NOMO-1 (cell line): ENCODE measurements around the gene CROCC2.

ENCODE experiments used
- DNase-seq, 2 experiments: peaks; one replicate each; lab custom pipeline; 2025; ENCODE audit not compliant: unreplicated experiment in 2 of 2; lab: John Stamatoyannopoulos, UW

The CROCC2 gene

GRCh38 chr2:241008711-241009121 is 102.6 kb downstream of the CROCC2 start:
- DNase-seq, result no peak

DNA sequence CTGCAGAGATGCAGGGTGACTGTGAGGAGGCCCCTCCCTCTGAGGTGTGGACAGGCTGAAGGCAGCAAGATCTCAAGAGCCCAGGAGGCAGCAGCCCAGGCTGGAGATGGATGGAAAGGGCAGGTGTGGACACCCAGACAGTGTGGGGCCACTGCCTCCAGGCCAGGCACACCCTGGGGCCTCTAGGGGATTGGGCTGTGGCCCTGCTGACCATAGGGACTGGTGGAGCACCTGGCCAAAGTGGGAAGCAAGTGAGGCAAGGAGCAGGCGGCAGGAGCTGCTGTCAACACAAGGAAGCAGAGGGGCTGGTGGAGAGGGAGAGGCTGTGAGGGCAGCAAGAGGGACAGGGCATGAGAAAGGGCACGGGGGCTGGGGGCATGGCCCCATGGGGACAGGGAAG is 103.1 kb downstream of the CROCC2 start:
- no peak for DNase-seq

GRCh38 chr2:241009601-241010530 is 103.7 kb downstream of the CROCC2 start:
- DNase-seq, result no peak

DNA sequence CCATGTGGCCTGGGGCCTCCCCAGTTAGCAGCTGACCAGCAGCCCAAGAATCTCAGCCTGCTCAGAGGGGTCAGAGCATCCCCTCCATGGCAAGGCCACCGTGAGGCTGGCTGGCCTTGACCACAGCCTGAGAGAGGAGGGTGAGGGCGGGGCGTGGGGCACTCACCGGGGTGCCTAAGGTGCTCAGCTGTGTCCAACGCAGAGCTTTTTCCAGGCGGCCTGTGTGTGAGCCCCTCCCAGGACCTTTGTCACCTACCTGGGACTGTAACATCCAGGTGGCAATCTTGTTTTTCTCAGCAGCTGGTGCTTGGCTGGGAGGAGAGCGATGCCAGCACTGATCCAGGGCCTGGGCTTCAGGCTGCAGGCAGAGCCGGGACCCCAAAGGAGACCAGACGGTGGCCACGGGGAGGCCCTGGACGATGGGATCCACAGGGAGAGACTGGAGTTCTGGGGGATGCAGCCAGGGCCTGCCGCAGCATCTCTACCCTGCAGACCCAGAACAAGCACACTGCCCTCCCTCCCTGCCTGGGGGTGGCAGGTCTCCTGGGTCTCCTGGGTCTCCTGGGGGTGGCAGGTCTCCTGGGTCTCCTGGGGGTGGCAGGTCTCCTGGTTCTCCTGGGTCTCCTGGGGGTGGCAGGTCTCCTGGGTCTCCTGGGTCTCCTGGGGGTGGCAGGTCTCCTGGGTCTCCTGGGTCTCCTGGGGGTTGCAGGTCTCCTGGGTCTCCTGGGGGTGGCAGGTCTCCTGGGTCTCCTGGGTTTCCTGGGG is 104.6 kb downstream of the CROCC2 start:
- no peak for DNase-seq

- DNase-seq, result no peak
Measured at GRCh38 chr2:241011296-241011600, 105.1 kb downstream of the CROCC2 start.

DNA sequence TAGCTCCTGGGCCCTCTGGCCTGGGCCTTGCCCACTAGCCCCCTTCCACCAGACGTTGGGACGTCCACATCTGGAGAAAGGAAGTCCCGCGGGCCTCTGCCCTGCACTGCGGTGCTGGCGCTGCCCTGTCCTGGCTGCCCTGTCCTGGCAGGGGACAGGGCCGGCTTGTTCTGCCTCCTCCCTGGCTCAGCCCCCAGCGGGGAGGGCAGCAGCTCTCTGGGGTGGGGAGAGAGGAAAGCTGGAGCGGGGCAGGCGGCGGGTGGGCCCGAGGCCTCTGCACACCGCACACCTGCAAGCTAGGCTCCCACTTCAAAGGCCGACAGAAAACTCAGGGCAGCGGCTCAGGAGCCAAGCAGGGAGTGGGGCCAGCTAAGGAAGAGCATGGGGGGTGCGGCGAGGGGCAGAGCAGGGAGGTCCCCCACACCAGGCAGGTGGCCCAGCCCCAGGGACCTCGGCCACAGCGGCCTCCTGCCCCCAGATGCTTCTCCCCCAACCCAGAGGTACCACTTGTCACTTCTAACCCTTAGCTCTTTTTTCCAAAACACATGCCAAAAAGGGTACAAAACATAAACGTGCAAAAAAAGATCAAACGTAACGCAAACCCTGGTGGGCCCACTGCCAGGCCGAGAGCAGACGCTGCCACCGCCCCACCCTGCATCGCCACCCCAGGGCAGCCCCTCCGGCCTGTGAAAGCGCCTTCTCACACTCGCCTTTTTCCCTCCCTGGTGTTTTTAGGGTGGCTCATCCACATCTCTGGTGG is 105.8 kb downstream of the CROCC2 start:
- no peak for DNase-seq

- DNase-seq, result no peak
Measured at GRCh38 chr2:241014224-241014623, 108.1 kb downstream of the CROCC2 start.

- DNase-seq, result no peak
Measured at GRCh38 chr2:241014764-241015163, 108.6 kb downstream of the CROCC2 start.

GRCh38 chr2:241015439-241015838 is 109.3 kb downstream of the CROCC2 start:
- no peak for DNase-seq

DNA sequence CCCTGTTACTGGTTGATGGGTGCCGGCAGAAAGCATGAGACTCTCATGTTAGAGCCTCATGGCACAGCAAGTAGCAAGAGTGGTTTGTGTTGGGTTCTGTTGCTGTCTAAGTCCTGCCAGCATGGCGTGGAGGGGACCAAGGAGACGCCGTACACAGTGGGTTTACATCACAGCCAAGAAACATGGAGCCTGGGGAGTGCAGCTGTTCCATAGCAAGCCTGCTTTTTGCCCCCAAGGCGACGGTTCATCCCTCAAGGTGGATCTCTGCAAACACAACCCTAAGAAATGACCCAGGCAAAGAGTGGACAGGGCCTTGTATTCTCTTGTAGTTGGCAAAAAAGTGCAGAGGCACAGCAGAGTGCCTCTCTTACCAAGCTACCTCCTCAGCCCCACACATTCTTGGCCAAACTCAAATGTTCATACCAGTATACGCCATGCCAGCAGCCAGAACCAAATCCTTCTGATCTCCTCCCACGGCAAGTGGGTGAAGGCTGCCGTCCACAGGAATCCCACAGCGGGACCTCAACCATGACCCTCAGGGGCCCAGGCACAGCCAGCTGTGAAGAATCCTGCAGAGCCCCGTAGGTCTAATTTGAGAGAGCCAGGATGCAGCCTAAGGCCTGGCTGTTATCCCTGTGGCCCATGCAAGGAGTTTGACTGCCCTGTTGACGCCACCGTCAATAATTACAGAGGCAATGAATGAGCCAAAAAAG is 111.2 kb downstream of the CROCC2 start:
- DNase-seq, result no peak

DNA sequence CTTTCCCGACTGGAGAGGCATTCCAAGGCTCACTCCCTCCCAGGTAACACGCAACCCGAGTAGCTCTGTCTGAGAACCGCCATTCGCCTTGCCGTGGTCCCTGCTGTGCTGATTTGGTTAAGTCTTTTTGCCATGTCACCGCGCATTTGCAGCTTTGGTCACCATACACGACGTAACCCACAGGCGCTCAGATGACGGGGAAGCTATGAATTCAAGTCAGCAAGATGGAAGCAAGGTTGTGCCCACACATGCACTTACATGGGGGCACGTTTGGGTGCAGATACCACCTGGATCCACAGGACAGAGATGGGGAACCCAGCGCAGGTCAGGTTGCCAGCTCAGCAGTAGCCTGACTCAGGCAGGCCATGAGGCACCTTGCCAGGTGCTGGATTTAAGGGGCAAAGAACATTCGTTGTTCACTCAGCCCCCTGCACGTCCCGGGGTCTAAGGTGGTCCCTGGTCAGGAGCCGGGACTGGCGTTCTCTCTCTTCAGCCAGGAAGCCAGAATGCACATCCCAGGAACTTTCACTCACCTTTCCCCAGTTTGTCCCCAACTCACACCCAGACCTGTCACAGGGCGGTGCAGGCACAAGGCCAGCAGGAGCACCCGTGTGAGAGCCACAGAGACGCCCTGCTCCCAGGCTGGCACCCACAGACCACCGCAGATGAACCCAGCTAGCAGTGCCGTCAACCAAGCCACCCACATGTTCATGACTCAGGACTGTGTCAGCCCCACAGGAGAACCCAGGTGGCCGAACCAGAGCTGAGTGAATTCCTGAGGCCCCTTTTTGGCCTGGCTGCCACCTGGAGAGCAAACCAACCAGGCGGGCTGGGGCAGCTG is 112.1 kb downstream of the CROCC2 start:
- DNase-seq, result no peak

DNA sequence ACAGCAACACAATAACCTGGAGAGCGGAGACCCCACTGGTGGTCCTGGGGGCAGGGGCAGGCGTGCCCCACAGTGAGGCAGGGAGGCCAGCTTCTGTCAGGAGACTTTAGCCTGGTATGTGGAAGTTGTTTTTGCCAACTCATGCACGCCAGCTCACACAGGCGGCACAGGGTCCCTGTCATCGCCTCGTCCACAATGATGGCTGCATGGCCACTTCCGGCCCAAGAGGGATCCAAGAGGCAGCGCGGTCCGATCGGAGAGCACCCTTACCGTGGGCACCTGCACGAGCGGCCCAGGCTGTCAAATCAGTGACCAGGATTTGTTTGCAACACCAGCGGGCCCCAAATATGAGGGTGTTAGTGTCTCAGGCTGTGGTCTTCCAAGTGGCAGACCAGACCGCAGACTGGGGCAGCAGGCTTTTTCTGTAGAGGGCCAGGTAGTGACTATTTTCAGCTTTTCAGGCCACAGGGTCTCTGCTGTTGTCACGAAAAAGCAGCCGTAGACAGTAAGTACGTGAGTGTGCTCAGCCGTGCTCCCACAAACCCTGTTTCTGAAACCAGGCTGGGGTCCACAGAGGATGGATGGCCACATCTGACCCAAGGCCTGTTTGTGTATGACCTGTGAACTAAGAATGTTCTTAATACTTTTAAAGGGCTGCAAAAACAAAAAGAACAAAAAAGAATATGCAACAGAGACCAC is 113.5 kb downstream of the CROCC2 start:
- no peak for DNase-seq

DNA sequence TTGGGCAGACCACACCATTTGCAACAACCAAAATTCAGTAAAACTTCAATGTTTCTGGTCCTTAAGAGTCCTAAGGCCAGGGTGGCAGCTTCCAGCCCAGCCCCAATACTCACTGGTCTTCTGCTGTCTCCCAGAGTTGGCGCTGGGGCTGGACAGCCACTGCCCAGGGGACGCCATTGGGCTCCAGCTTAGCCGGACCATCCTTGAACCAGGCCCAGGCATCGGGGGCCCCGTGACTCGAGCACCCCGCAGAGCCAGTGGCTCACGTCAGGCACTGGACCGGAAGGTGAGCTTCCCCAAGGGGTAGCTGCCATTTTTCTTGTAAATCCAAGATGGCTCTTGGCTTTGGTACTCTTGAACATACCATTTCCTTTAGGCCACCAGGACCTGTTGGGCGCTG is 114.1 kb downstream of the CROCC2 start:
- no peak for DNase-seq

- no peak for DNase-seq
Measured at GRCh38 chr2:241020629-241021190, 114.6 kb downstream of the CROCC2 start.

DNA sequence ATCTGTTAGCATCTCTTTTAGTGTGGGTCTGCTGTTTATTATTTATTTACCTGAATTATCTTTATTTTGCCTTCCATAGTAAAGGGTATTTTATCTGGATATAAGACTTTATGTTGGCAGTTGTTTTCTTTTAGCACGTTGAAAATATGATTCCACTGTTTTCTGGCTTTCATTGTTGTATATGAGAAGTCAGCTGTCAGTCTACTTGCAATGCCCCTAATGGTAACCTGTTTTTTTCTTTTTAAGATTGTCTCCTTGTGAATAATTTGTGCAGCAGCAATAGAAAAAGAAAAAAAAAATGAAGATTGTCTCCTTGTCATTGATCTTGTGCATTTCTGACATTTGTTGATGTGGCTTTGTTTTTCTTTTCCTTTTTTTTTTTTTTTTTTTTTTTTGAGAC is 119.5 kb downstream of the CROCC2 start:
- DNase-seq, result peak in 1 of 2 experiments; percentile 9

- no peak for DNase-seq
Measured at GRCh38 chr2:241029599-241030332, 123.6 kb downstream of the CROCC2 start.

DNA sequence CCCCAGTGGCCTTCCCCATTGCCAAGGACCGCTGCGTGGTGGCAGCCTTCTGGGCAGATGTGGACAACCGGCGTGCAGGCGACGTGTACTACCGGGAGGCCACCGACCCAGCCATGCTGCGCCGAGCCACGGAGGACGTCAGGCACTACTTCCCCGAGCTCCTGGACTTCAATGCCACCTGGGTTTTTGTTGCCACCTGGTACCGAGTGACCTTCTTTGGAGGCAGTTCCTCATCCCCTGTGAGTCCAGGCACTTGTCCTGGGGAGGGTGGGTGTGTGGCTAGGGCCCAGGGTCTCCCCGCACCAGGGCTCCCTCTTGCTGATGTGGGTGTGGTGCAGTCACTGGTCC is 124.2 kb downstream of the CROCC2 start:
- no peak for DNase-seq

- DNase-seq, result no peak
Measured at GRCh38 chr2:241030883-241031282, 124.7 kb downstream of the CROCC2 start.
